HUES48 (cell line): ENCODE measurements around the gene AZIN2.
"Not testable (repeated sequence)": the region's sequence is repeated elsewhere in the genome, so short reads cannot be mapped to it uniquely, and the experiment has no call there.

Source experiments
- H3K27ac ChIP-seq: one replicate; pipeline ENCODE4 v1.7.0; 2013; ENCODE audit warnings: low read depth, low read length, inconsistent platforms
- H3K27me3 ChIP-seq: 2 replicates; pipeline ENCODE4 v1.6.1; 2013; ENCODE audit warnings: mild to moderate bottlenecking, low read length; ENCODE audit not compliant: control insufficient read depth, insufficient read depth
- H3K36me3 ChIP-seq: 2 replicates; pipeline ENCODE4 v1.6.1; 2013; ENCODE audit warnings: low read length; ENCODE audit not compliant: control insufficient read depth, insufficient read depth
- H3K4me1 ChIP-seq: 2 replicates; pipeline ENCODE4 v1.6.1; 2013; ENCODE audit warnings: mild to moderate bottlenecking, low read length; ENCODE audit not compliant: control insufficient read depth, insufficient read depth
- H3K4me3 ChIP-seq: 2 replicates; pipeline ENCODE4 v1.5.1; 2013; ENCODE audit warnings: mild to moderate bottlenecking, low read depth, low read length
- H3K9ac ChIP-seq: 2 replicates; pipeline ENCODE4 v1.6.1; 2013; ENCODE audit warnings: mild to moderate bottlenecking, low read depth, low read length, moderate library complexity
- H3K9me3 ChIP-seq: 2 replicates; pipeline ENCODE4 v1.6.1; 2013; ENCODE audit warnings: low read length; ENCODE audit not compliant: control insufficient read depth, insufficient read depth

Gene AZIN2

GRCh38 chr1:33118274-33118673, 37.3 kb downstream of the AZIN2 start:
- Histone ChIP-seq H3K36me3 (no peaks in the 10 kb centered on the region), H3K4me1 (peaks cover 6% of the 10 kb centered on the region; the same call in 1 of the 2 replicates), H3K27ac (no peak overlapping the region), H3K4me3 (no peak overlapping the region), H3K27me3 (peaks cover 5% of the 10 kb centered on the region; the same call in 1 of the 2 replicates), H3K9me3 (no peaks in the 10 kb centered on the region), H3K9ac (no peak overlapping the region)

- H3K9ac ChIP-seq, result no peak overlapping the region
- H3K9me3 ChIP-seq, result no peaks in the 10 kb centered on the region
- no peaks in the 10 kb centered on the region for H3K36me3 ChIP-seq
- peaks cover 6% of the 10 kb centered on the region; the same call in 1 of the 2 replicates for H3K4me1 ChIP-seq
- H3K27me3 ChIP-seq, result peaks cover 5% of the 10 kb centered on the region; the same call in 1 of the 2 replicates
- H3K27ac ChIP-seq, result no peak overlapping the region
- no peak overlapping the region for H3K4me3 ChIP-seq
These were observed 38.1 kb downstream of the AZIN2 start for GRCh38 chr1:33119050-33119449.

DNA sequence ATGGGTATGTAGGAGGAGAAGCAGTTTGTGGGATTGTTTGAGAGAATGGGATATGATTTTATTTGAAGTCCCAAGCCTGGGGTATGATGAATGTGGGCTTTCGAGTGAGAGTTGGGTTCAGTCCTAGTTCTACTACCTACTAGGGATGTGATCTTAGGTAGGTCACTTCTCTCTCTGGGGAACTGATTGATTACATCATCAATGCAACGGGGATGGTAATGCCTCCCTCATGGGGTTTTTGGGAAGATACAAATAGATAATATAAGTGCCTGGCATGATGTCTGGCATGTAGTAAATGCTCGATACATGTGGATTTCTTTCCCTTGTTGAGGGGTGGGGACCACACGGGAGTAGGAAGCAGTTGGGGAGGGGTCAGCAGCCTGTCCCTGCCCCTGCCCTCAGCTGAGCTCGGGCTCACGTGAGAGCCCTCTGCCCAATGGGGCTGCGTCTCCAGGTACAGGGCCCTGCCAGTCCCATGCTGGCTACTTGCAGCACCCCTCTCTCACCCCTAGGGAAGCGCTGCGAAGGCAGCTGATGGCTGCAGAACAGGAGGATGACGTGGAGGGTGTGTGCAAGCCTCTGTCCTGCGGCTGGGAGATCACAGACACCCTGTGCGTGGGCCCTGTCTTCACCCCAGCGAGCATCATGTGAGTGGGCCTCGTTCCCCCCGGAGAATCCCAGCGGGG, 38.7 kb downstream of the AZIN2 start:
- Histone ChIP-seq H3K4me3 (no peak overlapping the region), H3K36me3 (no peaks in the 10 kb centered on the region), H3K9ac (no peak overlapping the region)

GRCh38 chr1:33120436-33121231, 39.7 kb downstream of the AZIN2 start:
- Histone ChIP-seq H3K27me3 (peaks cover 5% of the 10 kb centered on the region; the same call in 1 of the 2 replicates), H3K27ac (no peak overlapping the region), H3K4me1 (peaks cover 6% of the 10 kb centered on the region; the same call in 1 of the 2 replicates), H3K36me3 (no peaks in the 10 kb centered on the region), H3K9me3 (no peaks in the 10 kb centered on the region), H3K4me3 (no peak overlapping the region), H3K9ac (no peak overlapping the region)

More for the DNA sequence above, 38.7 kb downstream of the AZIN2 start:
- peaks cover 5% of the 10 kb centered on the region; the same call in 1 of the 2 replicates for H3K27me3 ChIP-seq
- H3K27ac ChIP-seq, result no peak overlapping the region
- H3K9me3 ChIP-seq, result no peaks in the 10 kb centered on the region
- H3K4me1 ChIP-seq, result peaks cover 6% of the 10 kb centered on the region; the same call in 1 of the 2 replicates

DNA sequence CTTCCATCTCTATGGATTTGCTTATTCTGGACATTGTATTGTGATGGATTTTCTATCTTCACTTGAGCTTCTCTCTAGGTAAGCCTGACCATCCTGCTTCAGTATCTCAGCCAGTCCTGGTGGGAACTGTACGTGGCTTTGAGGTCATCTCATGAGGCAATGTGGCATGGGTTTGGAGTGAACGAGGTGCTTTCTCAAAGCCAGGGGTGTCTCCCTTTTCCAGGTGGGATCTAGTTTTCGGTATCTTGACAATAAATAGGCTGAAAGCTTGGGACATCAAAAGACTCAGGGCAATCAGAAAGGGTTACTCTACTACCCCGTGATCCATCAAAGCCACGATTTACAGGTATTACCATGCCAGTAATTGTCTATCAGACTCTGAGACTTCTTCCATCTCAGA, 40.8 kb downstream of the AZIN2 start:
- Histone ChIP-seq H3K27me3 (peaks cover 5% of the 10 kb centered on the region; the same call in 1 of the 2 replicates), H3K4me3 (no peak overlapping the region), H3K36me3 (no peaks in the 10 kb centered on the region), H3K4me1 (peaks cover 6% of the 10 kb centered on the region; the same call in 1 of the 2 replicates), H3K27ac (no peak overlapping the region), H3K9me3 (no peaks in the 10 kb centered on the region), H3K9ac (no peak overlapping the region)

GRCh38 chr1:33122483-33123178, 41.7 kb downstream of the AZIN2 start:
- H3K9ac ChIP-seq, result no peak overlapping the region
- H3K36me3 ChIP-seq, result no peaks in the 10 kb centered on the region
- H3K4me1 ChIP-seq, result peaks cover 8% of the 10 kb centered on the region
- no peak overlapping the region for H3K4me3 ChIP-seq
- H3K27ac ChIP-seq, result no peak overlapping the region
- H3K27me3 ChIP-seq, result peaks cover 5% of the 10 kb centered on the region; the same call in 1 of the 2 replicates
- H3K9me3 ChIP-seq, result no peaks in the 10 kb centered on the region

DNA sequence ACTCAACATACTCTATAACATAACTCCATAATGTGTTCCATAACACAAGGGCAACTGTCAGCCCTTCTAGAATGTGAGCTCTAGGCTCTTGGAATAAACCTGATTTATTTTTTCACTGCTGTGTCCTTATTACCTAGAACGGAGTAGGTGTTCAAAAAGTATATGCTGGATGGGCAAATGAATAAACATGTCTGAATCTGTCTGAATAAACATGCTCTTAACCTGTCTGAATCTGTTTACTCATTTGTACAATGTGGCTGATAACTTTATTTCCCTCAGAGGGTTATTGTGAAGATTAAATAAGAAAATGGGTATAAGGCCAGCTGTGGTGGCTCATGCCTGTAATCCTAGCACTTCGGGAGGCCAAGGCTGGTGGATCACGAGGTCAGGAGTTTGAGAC, 42.3 kb downstream of the AZIN2 start:
- Histone ChIP-seq H3K4me3 (no peak overlapping the region), H3K27ac (no peak overlapping the region), H3K36me3 (no peaks in the 10 kb centered on the region), H3K9ac (no peak overlapping the region), H3K9me3 (no peaks in the 10 kb centered on the region), H3K4me1 (peaks cover 13% of the 10 kb centered on the region), H3K27me3 (peaks cover 5% of the 10 kb centered on the region; the same call in 1 of the 2 replicates)

DNA sequence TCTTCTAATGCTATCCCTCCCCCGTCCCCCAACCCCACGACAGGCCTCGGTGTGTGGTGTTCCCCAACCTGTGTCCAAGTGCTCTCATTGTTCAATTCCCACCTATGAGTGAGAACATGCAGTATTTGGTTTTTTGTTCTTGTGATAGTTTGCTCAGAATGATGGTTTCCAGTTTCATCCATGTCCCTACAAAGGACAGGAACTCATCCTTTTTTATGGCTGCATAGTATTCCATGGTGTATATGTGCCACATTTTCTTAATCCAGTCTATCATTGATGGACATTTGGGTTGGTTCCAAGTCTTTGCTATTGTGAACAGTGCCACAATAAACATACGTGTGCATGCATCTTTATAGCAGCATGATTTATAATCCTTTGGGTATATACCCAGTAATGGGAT, 43.7 kb downstream of the AZIN2 start:
- not testable (repeated sequence) for H3K9ac ChIP-seq, H3K36me3 ChIP-seq, H3K27me3 ChIP-seq, H3K9me3 ChIP-seq, H3K4me3 ChIP-seq, H3K27ac ChIP-seq
- H3K4me1 ChIP-seq, result peaks cover 20% of the 10 kb centered on the region

- Histone ChIP-seq H3K27me3 (peaks cover 5% of the 10 kb centered on the region; the same call in 1 of the 2 replicates), H3K36me3 (no peaks in the 10 kb centered on the region), H3K9me3 (no peaks in the 10 kb centered on the region), H3K4me3 (peak overlapping the region; percentile 82), H3K9ac (peak overlapping the region; percentile 76), H3K4me1 (peaks cover 16% of the 10 kb centered on the region), H3K27ac (peak overlapping the region; percentile 22)
These were observed 45.6 kb downstream of the AZIN2 start for GRCh38 chr1:33126411-33127000.

DNA sequence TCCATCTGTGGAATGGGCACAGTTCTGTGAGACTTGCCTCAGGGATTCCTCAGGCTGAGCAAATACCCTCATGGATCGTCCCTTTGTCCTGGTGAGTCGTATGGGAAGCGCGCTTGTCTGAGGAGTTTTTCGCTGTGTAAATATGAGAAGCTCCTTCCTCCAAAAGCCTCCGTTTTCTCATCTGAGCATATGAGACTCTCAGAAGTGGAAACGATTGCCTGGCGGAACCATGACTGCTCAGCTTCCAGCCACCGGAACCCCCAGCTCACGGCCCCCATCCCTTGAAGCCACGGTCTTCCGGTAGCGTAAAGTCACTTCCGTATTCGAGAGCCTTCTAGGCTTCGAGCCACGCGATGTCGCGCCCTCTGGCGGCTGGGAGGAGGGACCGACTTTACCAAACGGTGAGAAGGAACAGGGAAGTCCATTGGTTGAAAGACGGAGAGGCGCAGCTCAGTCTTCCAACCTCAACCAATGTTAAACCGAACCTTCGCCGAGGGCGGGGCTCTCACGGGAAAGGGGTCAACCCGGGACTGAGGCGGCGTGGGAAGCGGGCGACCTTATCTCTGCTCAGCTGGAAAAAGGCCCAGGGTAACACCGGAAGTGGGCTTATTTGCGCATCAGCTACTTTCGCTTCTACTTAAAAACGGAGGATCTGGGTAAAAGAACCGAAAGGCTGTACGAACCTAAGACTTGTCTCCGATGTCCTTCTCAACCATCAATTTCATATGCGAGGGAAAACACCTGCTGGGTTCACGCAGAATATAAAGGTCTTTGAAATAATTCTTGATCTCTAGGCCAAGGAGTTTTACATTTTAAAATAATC, 46.3 kb downstream of the AZIN2 start:
- peaks cover 16% of the 10 kb centered on the region for H3K4me1 ChIP-seq
- H3K27ac ChIP-seq, result peak overlapping the region; percentile 36
- H3K9ac ChIP-seq, result peak overlapping the region; percentile 76
- H3K4me3 ChIP-seq, result peak overlapping the region; percentile 82
- H3K36me3 ChIP-seq, result no peaks in the 10 kb centered on the region
- peaks cover 5% of the 10 kb centered on the region; the same call in 1 of the 2 replicates for H3K27me3 ChIP-seq
- no peaks in the 10 kb centered on the region for H3K9me3 ChIP-seq
